Thoracic aorta (tissue), 2 donors: ENCODE measurements around the gene MYEF2. TPM values are rescaled to one million over a fixed set of nuclear protein-coding genes. Genes with fewer than 3 reads are reported as not detected.

Experiments
- ATAC-seq: fragments of 150-250 bp; one replicate; pipeline ENCODE4 v1.8.0; 2017; ENCODE audit warnings: low read depth; ENCODE audit not compliant: insufficient number of reproducible peaks, low FRiP score
- DNase-seq: peaks from one replicate; pipeline ENCODE4 v3.0.0-alpha.2; 2020; ENCODE audit warnings: low spot score
- H3K27ac ChIP-seq, 2 donors: fragments of 200-600 bp; sonication (generic); 1 replicate in 1 of 2; 2 replicates in 1 of 2; pipeline ENCODE4 v1.5.1; 2016; ENCODE audit warnings: mild to moderate bottlenecking in 2 of 2, moderate library complexity in 2 of 2
- H3K27me3 ChIP-seq: fragments of 200-600 bp; sonication (generic); replicated peaks from 2 replicates; pipeline ENCODE4 v1.6.0; 2016; ENCODE audit warnings: mild to moderate bottlenecking; ENCODE audit not compliant: insufficient read depth
- H3K36me3 ChIP-seq: fragments of 200-600 bp; sonication (generic); one replicate; pipeline ENCODE4 v1.5.1; 2016
- H3K4me1 ChIP-seq, 2 donors: fragments of 200-600 bp; sonication (generic); 1 replicate in 1 of 2; 2 replicates in 1 of 2; pipeline versions ENCODE4 v1.5.1 to v1.6.0; 2016; ENCODE audit warnings: low read depth in 2 of 2, mild to moderate bottlenecking in 1 of 2; ENCODE audit not compliant: control insufficient read depth in 1 of 2
- H3K4me3 ChIP-seq: fragments of 200-600 bp; sonication (generic); 2 replicates; pipeline ENCODE4 v1.5.1; 2016; ENCODE audit warnings: mild to moderate bottlenecking
- H3K9me3 ChIP-seq: fragments of 200-600 bp; sonication (generic); 2 replicates; pipeline ENCODE4 v1.5.1; 2016
- CTCF ChIP-seq: fragments of 200-600 bp; sonication (generic); IDR thresholded peaks from one replicate; pipeline ENCODE4 v1.5.1; 2019; ENCODE audit warnings: antibody characterized with exemption
- total RNA-seq, 2 donors: library from RNA; depleted of rRNA; stranded (reverse); fragments of >200 nt; gene quantifications; one replicate each; pipeline versions ENCODE4 v1.1.0 to v1.2.3, GENCODE V29; 2016

Gene MYEF2
- total RNA-seq, 2 donors from 2014 or later: 63.5 to 168 TPM

GRCh38 chr15:48109212-48109611 lies 68.9 kb downstream of the MYEF2 start:
- no peak overlapping the region for H3K27ac ChIP-seq
- no peaks in the 10 kb centered on the region for H3K27me3 ChIP-seq
- DNase-seq: no peak
- TF ChIP-seq CTCF: no peak
- no peak for ATAC-seq
- peaks cover 0 to 17% of the 10 kb centered on the region in 2 donors for H3K4me1 ChIP-seq
- H3K4me3 ChIP-seq: no peak overlapping the region
- H3K9me3 ChIP-seq: no peaks in the 10 kb centered on the region
- H3K36me3 ChIP-seq: no peaks in the 10 kb centered on the region

GRCh38 chr15:48105936-48106335 lies 72.2 kb downstream of the MYEF2 start:
- Histone ChIP-seq H3K4me3 (no peak overlapping the region), H3K36me3 (no peaks in the 10 kb centered on the region), H3K27me3 (no peaks in the 10 kb centered on the region), H3K4me1 (peaks cover 0 to 5% of the 10 kb centered on the region in 2 donors), H3K27ac (no peak overlapping the region), H3K9me3 (no peaks in the 10 kb centered on the region)
- no peak for ATAC-seq
- no peak for DNase-seq
- TF ChIP-seq CTCF: no peak

GRCh38 chr15:48103647-48104046 lies 74.4 kb downstream of the MYEF2 start:
- H3K27ac ChIP-seq: no peak overlapping the region
- TF ChIP-seq CTCF: no peak
- no peaks in the 10 kb centered on the region for H3K27me3 ChIP-seq
- no peak overlapping the region for H3K4me3 ChIP-seq
- ATAC-seq (no peak), DNase-seq (no peak)
- H3K4me1 ChIP-seq: no peaks in the 10 kb centered on the region
- H3K36me3 ChIP-seq: no peaks in the 10 kb centered on the region
- no peaks in the 10 kb centered on the region for H3K9me3 ChIP-seq

GRCh38 chr15:48102167-48102566 lies 75.9 kb downstream of the MYEF2 start:
- ATAC-seq (no peak), DNase-seq (no peak)
- no peaks in the 10 kb centered on the region for H3K9me3 ChIP-seq
- no peaks in the 10 kb centered on the region for H3K4me1 ChIP-seq
- H3K4me3 ChIP-seq: no peak overlapping the region
- no peaks in the 10 kb centered on the region for H3K27me3 ChIP-seq
- H3K36me3 ChIP-seq: no peaks in the 10 kb centered on the region
- no peak overlapping the region for H3K27ac ChIP-seq
- no peak for TF ChIP-seq CTCF

- H3K27ac ChIP-seq: no peak overlapping the region
- H3K27me3 ChIP-seq: no peaks in the 10 kb centered on the region
- no peak for TF ChIP-seq CTCF
- ATAC-seq (no peak), DNase-seq (no peak)
- H3K36me3 ChIP-seq: no peaks in the 10 kb centered on the region
- H3K9me3 ChIP-seq: no peaks in the 10 kb centered on the region
- H3K4me1 ChIP-seq: no peaks in the 10 kb centered on the region
- H3K4me3 ChIP-seq: no peak overlapping the region
Measured at GRCh38 chr15:48101376-48101961, 76.6 kb downstream of the MYEF2 start.
